Thoracic aorta (tissue), 2 donors: ENCODE data around the gene ARHGAP10. TPM values are rescaled to one million over a fixed set of nuclear protein-coding genes. Genes with fewer than 3 reads are reported as not detected.

Source experiments
- ATAC-seq: fragments of 150-250 bp; one replicate; pipeline ENCODE4 v1.8.0; 2017; ENCODE audit warnings: low read depth; ENCODE audit not compliant: insufficient number of reproducible peaks, low FRiP score
- DNase-seq: peaks from one replicate; pipeline ENCODE4 v3.0.0-alpha.2; 2020; ENCODE audit warnings: low spot score
- H3K27ac ChIP-seq, 2 donors: fragments of 200-600 bp; sonication (generic); 1 replicate in 1 of 2; 2 replicates in 1 of 2; pipeline ENCODE4 v1.5.1; 2016; ENCODE audit warnings: mild to moderate bottlenecking in 2 of 2, moderate library complexity in 2 of 2
- H3K27me3 ChIP-seq: fragments of 200-600 bp; sonication (generic); replicated peaks from 2 replicates; pipeline ENCODE4 v1.6.0; 2016; ENCODE audit warnings: mild to moderate bottlenecking; ENCODE audit not compliant: insufficient read depth
- H3K36me3 ChIP-seq: fragments of 200-600 bp; sonication (generic); one replicate; pipeline ENCODE4 v1.5.1; 2016
- H3K4me1 ChIP-seq, 2 donors: fragments of 200-600 bp; sonication (generic); 1 replicate in 1 of 2; 2 replicates in 1 of 2; pipeline versions ENCODE4 v1.5.1 to v1.6.0; 2016; ENCODE audit warnings: low read depth in 2 of 2, mild to moderate bottlenecking in 1 of 2; ENCODE audit not compliant: control insufficient read depth in 1 of 2
- H3K4me3 ChIP-seq: fragments of 200-600 bp; sonication (generic); 2 replicates; pipeline ENCODE4 v1.5.1; 2016; ENCODE audit warnings: mild to moderate bottlenecking
- H3K9me3 ChIP-seq: fragments of 200-600 bp; sonication (generic); 2 replicates; pipeline ENCODE4 v1.5.1; 2016
- total RNA-seq, 2 donors: library from RNA; depleted of rRNA; stranded (reverse); fragments of >200 nt; gene quantifications; one replicate each; pipeline versions ENCODE4 v1.1.0 to v1.2.3, GENCODE V29; 2016
- TF ChIP-seq, protein P1 (sequence below): fragments of 200-600 bp; sonication (generic); IDR thresholded peaks from one replicate; pipeline ENCODE4 v1.5.1; 2019; ENCODE audit warnings: antibody characterized with exemption

ARHGAP10 gene
- total RNA-seq, 2 donors from 2014 or later = 195 to 211 TPM

DNA sequence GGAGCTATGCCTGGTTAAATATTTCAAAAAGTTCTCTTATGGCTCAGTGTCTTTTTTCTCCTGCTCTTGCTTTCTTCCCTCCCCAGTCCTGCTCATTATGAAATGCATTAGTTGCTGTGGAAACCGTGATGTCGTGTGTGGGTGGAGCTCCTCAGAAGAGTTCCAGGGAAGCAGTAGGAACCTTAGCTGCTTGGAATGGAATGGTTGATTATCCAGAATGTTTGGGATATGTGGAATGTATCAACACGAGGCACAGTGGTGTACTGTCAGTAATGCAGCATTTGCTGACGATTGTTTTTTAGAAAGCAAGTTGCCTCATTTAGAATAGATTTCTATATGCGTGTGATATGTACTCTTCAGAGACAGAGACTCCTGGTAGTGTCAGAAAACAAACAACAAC lies 333.2 kb downstream of the ARHGAP10 start:
- peaks cover 41% of the 10 kb centered on the region for H3K36me3 ChIP-seq
- no peak overlapping the region for H3K27ac ChIP-seq
- ATAC-seq (no peak), DNase-seq (no peak)
- H3K27me3 ChIP-seq = no peaks in the 10 kb centered on the region
- H3K4me1 ChIP-seq = no peaks in the 10 kb centered on the region
- TF ChIP-seq, protein P1, sequence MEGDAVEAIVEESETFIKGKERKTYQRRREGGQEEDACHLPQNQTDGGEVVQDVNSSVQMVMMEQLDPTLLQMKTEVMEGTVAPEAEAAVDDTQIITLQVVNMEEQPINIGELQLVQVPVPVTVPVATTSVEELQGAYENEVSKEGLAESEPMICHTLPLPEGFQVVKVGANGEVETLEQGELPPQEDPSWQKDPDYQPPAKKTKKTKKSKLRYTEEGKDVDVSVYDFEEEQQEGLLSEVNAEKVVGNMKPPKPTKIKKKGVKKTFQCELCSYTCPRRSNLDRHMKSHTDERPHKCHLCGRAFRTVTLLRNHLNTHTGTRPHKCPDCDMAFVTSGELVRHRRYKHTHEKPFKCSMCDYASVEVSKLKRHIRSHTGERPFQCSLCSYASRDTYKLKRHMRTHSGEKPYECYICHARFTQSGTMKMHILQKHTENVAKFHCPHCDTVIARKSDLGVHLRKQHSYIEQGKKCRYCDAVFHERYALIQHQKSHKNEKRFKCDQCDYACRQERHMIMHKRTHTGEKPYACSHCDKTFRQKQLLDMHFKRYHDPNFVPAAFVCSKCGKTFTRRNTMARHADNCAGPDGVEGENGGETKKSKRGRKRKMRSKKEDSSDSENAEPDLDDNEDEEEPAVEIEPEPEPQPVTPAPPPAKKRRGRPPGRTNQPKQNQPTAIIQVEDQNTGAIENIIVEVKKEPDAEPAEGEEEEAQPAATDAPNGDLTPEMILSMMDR = no peak
- no peaks in the 10 kb centered on the region for H3K9me3 ChIP-seq
- H3K4me3 ChIP-seq = no peak overlapping the region

DNA sequence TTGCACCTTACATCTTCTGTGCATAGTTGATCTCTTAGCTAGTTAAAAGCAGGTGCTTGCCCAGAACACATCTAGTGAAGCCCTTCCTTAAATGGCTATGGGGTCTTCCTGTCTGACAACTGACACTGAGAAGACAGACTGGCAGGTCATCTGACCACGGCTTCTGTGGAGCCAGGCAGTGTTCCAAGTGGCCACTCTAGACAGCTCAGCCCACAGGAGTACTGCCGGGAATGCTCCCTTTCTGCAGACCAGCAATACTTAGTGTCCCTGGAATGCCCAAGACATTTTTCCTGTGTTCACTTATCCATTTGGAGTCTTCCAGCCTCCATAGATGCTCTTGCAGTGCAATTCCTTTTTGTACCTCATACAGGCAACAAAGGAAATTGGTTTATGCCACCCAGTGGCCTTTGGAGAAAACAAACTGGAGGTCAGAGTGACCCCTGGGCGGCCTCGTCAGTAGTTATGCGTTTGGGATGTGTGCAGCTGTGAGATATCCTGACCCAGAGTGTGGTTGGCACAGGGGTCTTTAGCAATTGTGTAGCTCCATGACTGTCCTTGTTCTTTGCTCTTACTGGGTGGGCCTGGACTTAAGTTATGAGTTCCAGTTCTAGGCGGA lies 335.5 kb downstream of the ARHGAP10 start:
- H3K27ac ChIP-seq = no peak overlapping the region
- no peak overlapping the region for H3K4me3 ChIP-seq
- peaks cover 50% of the 10 kb centered on the region for H3K36me3 ChIP-seq
- no peaks in the 10 kb centered on the region for H3K9me3 ChIP-seq
- no peaks in the 10 kb centered on the region for H3K27me3 ChIP-seq
- H3K4me1 ChIP-seq = no peaks in the 10 kb centered on the region
- ATAC-seq (no peak), DNase-seq (no peak)
- TF ChIP-seq, protein P1 = no peak

DNA sequence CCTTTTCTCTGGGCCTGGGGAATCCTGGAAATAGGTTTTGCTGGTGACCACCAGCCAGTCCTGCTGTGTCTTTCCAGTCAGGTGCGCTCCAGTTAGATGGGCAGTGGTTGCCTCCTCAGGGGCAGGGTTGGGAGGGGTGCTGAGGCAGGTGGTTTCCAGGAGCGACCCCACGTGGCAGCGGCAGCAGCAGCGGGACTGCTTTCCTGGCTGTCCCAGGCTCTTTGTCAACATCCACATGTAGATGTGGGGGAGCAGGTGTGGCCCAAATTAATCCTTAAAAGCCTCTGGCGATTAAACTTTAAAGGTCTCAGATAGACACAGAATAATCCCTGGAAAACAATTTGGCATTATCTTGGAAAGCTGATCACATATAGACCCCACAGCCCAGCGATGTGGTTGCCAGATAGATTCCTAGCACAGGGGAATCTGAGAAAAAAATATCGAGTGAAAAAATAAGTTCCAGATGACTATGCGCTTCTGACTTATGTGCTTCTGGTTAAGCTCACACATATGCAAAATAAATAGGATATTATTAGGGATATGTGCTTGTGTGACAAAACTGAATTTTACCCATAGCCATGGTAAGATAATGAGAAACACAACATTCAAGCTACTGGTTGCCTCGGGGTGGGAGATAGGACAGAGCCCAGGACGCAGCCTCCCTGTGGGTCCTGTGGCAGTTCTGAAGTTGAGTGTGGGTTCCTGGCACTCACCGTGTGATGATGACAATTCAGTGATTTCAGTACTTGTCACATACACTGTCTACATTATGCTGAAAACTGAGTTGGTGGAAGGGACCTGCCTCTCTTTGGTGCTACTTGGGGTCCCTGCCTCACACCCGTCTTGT lies 336.4 kb downstream of the ARHGAP10 start:
- peaks cover 56% of the 10 kb centered on the region for H3K36me3 ChIP-seq
- DNase-seq (no peak), ATAC-seq (no peak)
- no peaks in the 10 kb centered on the region for H3K4me1 ChIP-seq
- TF ChIP-seq, protein P1 = no peak
- no peak overlapping the region for H3K27ac ChIP-seq
- H3K27me3 ChIP-seq = no peaks in the 10 kb centered on the region
- H3K4me3 ChIP-seq = no peak overlapping the region
- H3K9me3 ChIP-seq = no peaks in the 10 kb centered on the region

DNA sequence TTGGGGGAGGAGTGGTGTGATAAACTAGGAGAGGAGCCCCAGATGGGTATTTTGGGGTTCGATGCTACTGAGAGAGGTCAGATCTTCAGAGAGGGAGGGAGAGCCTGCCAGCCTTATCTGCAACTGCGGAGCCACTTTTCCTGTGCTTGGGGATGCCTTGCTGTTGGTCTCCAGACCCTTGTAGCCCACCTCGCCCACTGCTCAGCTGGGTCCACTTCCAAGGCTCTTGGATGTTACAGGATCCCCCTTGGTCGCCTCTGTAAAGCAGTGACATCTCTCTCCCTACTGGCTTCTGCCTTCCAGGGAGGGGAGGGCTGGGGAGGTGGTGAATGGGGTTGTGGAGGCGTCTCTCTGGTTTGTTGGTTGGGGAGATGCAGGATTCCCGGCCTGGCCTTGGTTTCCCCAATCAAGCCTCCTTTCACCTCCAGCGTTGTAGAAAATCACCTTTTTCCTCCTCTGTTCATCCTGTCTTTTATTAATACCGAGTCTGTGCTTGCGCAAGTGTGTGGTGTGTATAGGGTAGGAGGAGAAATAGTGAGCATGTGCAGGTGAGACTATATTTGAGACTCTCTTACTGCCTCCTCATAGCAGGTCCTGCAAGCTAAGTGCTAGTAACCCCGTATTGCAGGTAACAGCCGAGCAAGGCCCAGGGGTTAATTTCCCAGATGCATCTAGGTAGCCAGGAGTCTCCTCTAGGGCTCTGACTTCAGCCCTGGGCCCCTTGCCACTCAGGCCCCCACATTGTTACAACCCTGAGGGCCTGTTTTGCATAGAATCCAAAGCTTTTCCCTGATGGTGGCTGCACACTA lies 337.4 kb downstream of the ARHGAP10 start:
- no peak for DNase-seq
- TF ChIP-seq, protein P1 = no peak
- H3K36me3 ChIP-seq = peaks cover 58% of the 10 kb centered on the region
- no peak overlapping the region for H3K27ac ChIP-seq
- H3K4me1 ChIP-seq = no peaks in the 10 kb centered on the region
- no peak overlapping the region for H3K4me3 ChIP-seq
- H3K9me3 ChIP-seq = no peaks in the 10 kb centered on the region
- no peaks in the 10 kb centered on the region for H3K27me3 ChIP-seq
- no peak for ATAC-seq

DNA sequence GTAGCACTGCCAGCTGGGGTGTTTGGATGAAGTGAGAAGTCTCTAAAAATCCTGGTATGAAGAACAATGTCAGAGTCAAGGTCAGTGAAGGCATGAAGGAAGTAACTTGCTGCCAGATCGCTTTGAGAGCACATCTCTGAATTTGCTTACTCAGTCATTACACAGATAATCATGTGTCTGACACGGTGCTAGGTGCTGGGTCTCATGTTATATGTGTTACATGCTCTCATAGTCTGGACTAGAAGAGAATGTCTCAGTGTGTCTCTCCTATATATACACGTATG lies 337.9 kb downstream of the ARHGAP10 start:
- DNase-seq (no peak), ATAC-seq (no peak)
- Histone ChIP-seq H3K4me3 (no peak overlapping the region), H3K27ac (no peak overlapping the region), H3K27me3 (no peaks in the 10 kb centered on the region), H3K9me3 (no peaks in the 10 kb centered on the region), H3K36me3 (peaks cover 58% of the 10 kb centered on the region), H3K4me1 (no peaks in the 10 kb centered on the region)
- TF ChIP-seq, protein P1 = no peak
